KMS-11 (cell line): Measurements from ENCODE around the gene RBM20.

ENCODE experiments used
- H2AFZ ChIP-seq: fragments of 200-600 bp; sonication (generic); 2 replicates; pipeline ENCODE4 v1.6.1; 2016; ENCODE audit warnings: antibody characterized with exemption, mixed run types, low read depth
- H3K27ac ChIP-seq: fragments of 200-600 bp; sonication (generic); 2 replicates; pipeline ENCODE4 v1.6.1; 2016; ENCODE audit warnings: mild to moderate bottlenecking, mixed run types
- H3K27me3 ChIP-seq: fragments of 200-600 bp; sonication (generic); 2 replicates; pipeline ENCODE4 v1.6.1; 2017; ENCODE audit warnings: mild to moderate bottlenecking, low read depth, mixed run types, moderate library complexity; ENCODE audit not compliant: insufficient read depth
- H3K36me3 ChIP-seq: fragments of 200-600 bp; sonication (generic); 2 replicates; pipeline ENCODE4 v1.6.1; 2017; ENCODE audit warnings: mild to moderate bottlenecking, mixed run types; ENCODE audit not compliant: insufficient read depth
- H3K4me1 ChIP-seq: fragments of 200-600 bp; sonication (generic); 2 replicates; pipeline ENCODE4 v1.6.1; 2016; ENCODE audit warnings: mild to moderate bottlenecking, low read depth, mixed run types; ENCODE audit not compliant: poor library complexity, severe bottlenecking
- H3K4me2 ChIP-seq: fragments of 200-600 bp; sonication (generic); 2 replicates; pipeline ENCODE4 v1.7.0; 2016; ENCODE audit warnings: mild to moderate bottlenecking, mixed run types
- H3K4me3 ChIP-seq: fragments of 200-600 bp; sonication (generic); IDR thresholded peaks from 2 replicates; pipeline ENCODE4 v1.6.1; 2017; ENCODE audit warnings: low read depth, low read length, mixed read lengths; ENCODE audit not compliant: insufficient read depth
- H3K79me2 ChIP-seq: fragments of 200-600 bp; sonication (generic); 2 replicates; pipeline ENCODE4 v1.6.1; 2016; ENCODE audit warnings: low read depth, mixed run types; ENCODE audit not compliant: insufficient read depth
- H3K9ac ChIP-seq: fragments of 200-600 bp; sonication (generic); 2 replicates; pipeline ENCODE4 v1.6.1; 2016; ENCODE audit warnings: mild to moderate bottlenecking, mixed run types
- H4K20me1 ChIP-seq: fragments of 200-600 bp; sonication (generic); 2 replicates; pipeline ENCODE4 v1.6.1; 2016; ENCODE audit warnings: mild to moderate bottlenecking, mixed run types; ENCODE audit not compliant: insufficient read depth
- TF ChIP-seq, protein P1 (sequence below): fragments of 200-600 bp; sonication (generic); conservative IDR thresholded peaks from 2 replicates; pipeline ENCODE4 v1.6.1; 2017; ENCODE audit warnings: low read depth, mild to moderate bottlenecking, antibody characterized with exemption, low read length, moderate library complexity, mixed read lengths

Gene RBM20

DNA sequence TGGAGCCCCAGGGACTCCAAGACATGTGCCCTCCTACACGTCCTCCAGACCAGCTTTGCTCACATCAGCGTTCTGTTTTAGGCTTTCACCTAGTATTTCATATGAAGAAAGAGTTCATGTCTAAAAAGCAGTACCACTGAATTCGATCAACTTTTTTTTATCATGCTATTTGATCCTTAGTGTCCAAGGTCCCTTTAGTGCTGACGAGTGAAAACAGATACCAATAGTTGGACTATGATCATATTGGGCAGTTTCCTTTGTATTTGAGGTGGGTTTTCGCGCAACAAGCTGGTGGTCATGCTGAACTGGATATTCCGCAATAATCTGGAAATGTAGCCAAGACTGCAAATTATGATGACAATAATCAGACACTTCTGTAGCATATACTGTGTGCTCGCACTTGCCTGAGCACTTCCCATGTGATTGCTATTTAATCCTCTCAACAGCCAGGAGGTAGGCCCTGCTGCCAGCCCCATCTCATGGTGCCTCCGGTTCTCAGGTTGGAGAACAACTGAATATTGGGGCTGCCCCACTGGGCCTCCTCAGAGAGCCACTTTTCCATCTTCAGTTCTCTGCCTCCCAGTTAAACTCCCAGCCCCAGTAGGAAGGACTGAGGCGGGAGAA lies 65.9 kb downstream of the RBM20 start:
- TF ChIP-seq, protein P1, sequence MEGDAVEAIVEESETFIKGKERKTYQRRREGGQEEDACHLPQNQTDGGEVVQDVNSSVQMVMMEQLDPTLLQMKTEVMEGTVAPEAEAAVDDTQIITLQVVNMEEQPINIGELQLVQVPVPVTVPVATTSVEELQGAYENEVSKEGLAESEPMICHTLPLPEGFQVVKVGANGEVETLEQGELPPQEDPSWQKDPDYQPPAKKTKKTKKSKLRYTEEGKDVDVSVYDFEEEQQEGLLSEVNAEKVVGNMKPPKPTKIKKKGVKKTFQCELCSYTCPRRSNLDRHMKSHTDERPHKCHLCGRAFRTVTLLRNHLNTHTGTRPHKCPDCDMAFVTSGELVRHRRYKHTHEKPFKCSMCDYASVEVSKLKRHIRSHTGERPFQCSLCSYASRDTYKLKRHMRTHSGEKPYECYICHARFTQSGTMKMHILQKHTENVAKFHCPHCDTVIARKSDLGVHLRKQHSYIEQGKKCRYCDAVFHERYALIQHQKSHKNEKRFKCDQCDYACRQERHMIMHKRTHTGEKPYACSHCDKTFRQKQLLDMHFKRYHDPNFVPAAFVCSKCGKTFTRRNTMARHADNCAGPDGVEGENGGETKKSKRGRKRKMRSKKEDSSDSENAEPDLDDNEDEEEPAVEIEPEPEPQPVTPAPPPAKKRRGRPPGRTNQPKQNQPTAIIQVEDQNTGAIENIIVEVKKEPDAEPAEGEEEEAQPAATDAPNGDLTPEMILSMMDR = no peak
- Histone ChIP-seq H3K4me3 (no peak overlapping the region), H3K9ac (no peak overlapping the region), H3K36me3 (no peaks in the 10 kb centered on the region), H3K4me2 (no peak overlapping the region), H3K27ac (no peak overlapping the region), H3K4me1 (no peaks in the 10 kb centered on the region), H3K79me2 (no peaks in the 10 kb centered on the region), H2AFZ (no peak overlapping the region), H3K27me3 (no peaks in the 10 kb centered on the region), H4K20me1 (no peaks in the 10 kb centered on the region)

DNA sequence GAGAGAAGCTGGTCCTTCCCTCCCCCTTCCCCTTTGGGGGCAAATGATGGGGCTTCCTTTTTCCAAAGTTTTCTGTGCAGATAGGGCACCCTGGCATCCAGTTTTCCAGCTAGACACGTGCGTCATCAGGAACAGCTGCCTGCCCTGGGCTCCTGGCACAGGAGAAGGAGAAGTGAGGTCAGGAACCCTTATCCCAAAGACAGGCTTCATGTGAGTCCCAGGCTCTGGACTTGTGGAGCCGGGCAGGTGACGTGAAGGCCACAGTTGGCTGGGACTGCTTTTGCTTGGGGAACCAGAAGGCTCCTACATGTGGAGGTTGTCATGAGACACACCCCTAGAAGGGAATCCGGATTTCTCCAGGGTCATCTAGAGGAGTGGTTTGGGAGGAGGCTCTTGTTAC lies 66.5 kb downstream of the RBM20 start:
- H3K27me3 ChIP-seq = no peaks in the 10 kb centered on the region
- no peak overlapping the region for H2AFZ ChIP-seq
- TF ChIP-seq, protein P1 = no peak
- H3K4me2 ChIP-seq = no peak overlapping the region
- H4K20me1 ChIP-seq = no peaks in the 10 kb centered on the region
- H3K4me1 ChIP-seq = no peaks in the 10 kb centered on the region
- H3K27ac ChIP-seq = no peak overlapping the region
- no peak overlapping the region for H3K4me3 ChIP-seq
- no peak overlapping the region for H3K9ac ChIP-seq
- no peaks in the 10 kb centered on the region for H3K79me2 ChIP-seq
- H3K36me3 ChIP-seq = no peaks in the 10 kb centered on the region

DNA sequence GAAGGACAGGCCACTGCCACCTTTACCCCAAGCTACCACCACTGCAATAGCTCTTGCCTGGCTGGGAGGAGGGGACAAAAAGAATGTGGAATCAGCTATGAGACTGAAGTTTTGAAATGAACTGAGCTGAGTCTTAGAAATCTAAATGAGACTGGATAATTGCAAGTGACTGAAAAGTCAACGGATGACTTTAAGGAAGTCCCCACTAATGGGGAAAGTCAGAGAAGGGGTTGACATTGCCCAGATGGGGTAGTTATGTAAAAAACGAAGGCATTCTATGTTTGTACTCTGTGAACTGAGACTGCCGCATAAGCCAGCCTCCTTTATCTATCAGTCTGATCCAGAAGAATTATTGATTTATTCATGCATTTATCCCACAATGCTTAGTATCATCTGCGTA lies 67.2 kb downstream of the RBM20 start:
- no peak overlapping the region for H3K9ac ChIP-seq
- no peak overlapping the region for H3K27ac ChIP-seq
- H3K4me1 ChIP-seq = no peaks in the 10 kb centered on the region
- H3K79me2 ChIP-seq = no peaks in the 10 kb centered on the region
- H3K4me3 ChIP-seq = no peak overlapping the region
- no peaks in the 10 kb centered on the region for H3K27me3 ChIP-seq
- TF ChIP-seq, protein P1 = no peak
- H2AFZ ChIP-seq = no peak overlapping the region
- no peak overlapping the region for H3K4me2 ChIP-seq
- H3K36me3 ChIP-seq = no peaks in the 10 kb centered on the region
- no peaks in the 10 kb centered on the region for H4K20me1 ChIP-seq

DNA sequence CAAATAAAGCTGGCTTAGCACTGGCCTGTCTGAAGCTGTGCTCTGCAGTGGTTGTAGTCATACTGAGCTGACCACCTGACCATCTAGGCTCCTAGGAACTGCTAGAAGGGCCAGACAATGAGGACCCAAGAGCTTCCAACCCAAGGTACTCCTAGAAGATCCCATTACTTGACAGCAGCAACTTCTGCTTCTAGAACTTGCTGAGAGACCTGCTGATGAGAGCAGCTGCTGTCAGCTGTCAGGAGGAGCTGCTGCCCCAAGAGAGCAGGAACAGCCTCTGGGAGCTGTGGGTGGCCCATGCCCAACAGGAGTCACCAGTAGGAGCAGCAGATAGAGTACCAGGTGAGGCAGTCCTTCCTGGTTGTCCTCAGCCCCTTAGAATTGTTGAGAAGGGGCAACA lies 70.2 kb downstream of the RBM20 start:
- no peak overlapping the region for H3K9ac ChIP-seq
- no peaks in the 10 kb centered on the region for H3K79me2 ChIP-seq
- no peak overlapping the region for H3K4me3 ChIP-seq
- no peaks in the 10 kb centered on the region for H3K36me3 ChIP-seq
- H3K27me3 ChIP-seq = no peaks in the 10 kb centered on the region
- no peaks in the 10 kb centered on the region for H4K20me1 ChIP-seq
- no peak overlapping the region for H3K4me2 ChIP-seq
- TF ChIP-seq, protein P1 = no peak
- H3K4me1 ChIP-seq = no peaks in the 10 kb centered on the region
- no peak overlapping the region for H3K27ac ChIP-seq
- H2AFZ ChIP-seq = no peak overlapping the region
